NCI-H2196 (cell line): ENCODE results near the gene EML4.
A peak's percentile ranks its signal among the peaks of the same experiment; 100 is the strongest.
"Not testable (repeated sequence)": the region's sequence is repeated elsewhere in the genome, so short reads cannot be mapped to it uniquely, and the experiment has no call there.

Source experiments
- DNase-seq: peaks from one replicate; lab custom pipeline; 2025; ENCODE audit not compliant: unreplicated experiment; lab: John Stamatoyannopoulos, UW

EML4 gene

GRCh38 chr2:42169100-42169873 is at the start of gene EML4:
Gene EML4, plus strand, starts transcription at chr2:42169353. Its CDS starts 259 bp downstream, at chr2:42169612.
- peak; percentile 93 for DNase-seq

- no peak for DNase-seq
Measured at GRCh38 chr2:42123426-42123825, 45.7 kb upstream of the EML4 start.

- DNase-seq, result no peak
Measured at GRCh38 chr2:42124011-42124785, 45.0 kb upstream of the EML4 start.

- DNase-seq, result no peak
Measured at GRCh38 chr2:42125841-42126594, 43.1 kb upstream of the EML4 start.

GRCh38 chr2:42126873-42127272 is 42.3 kb upstream of the EML4 start:
- not testable (repeated sequence) for DNase-seq

GRCh38 chr2:42127425-42128424 is 41.4 kb upstream of the EML4 start:
- DNase-seq, result no peak

GRCh38 chr2:42128721-42129486 is 40.2 kb upstream of the EML4 start:
- peak; percentile 40 for DNase-seq

GRCh38 chr2:42129487-42129852 is 39.7 kb upstream of the EML4 start:
- no peak for DNase-seq

- DNase-seq, result no peak
Measured at GRCh38 chr2:42129947-42130346, 39.2 kb upstream of the EML4 start.

- not testable (repeated sequence) for DNase-seq
Measured at GRCh38 chr2:42130858-42131257, 38.3 kb upstream of the EML4 start.

GRCh38 chr2:42132191-42132965 is 36.8 kb upstream of the EML4 start:
- no peak for DNase-seq

- peak; percentile 88 for DNase-seq
Measured at GRCh38 chr2:42132966-42133641, 36.0 kb upstream of the EML4 start.

GRCh38 chr2:42133771-42134195 is 35.4 kb upstream of the EML4 start:
- DNase-seq, result no peak

- DNase-seq, result not testable (repeated sequence)
Measured at GRCh38 chr2:42134401-42134932, 34.7 kb upstream of the EML4 start.

- DNase-seq, result no peak
Measured at GRCh38 chr2:42135381-42136312, 33.5 kb upstream of the EML4 start.

- no peak for DNase-seq
Measured at GRCh38 chr2:42136782-42137124, 32.4 kb upstream of the EML4 start.
